Panc1 (cell line): ENCODE data around the gene GDF11. TPM values are rescaled to one million over a fixed set of nuclear protein-coding genes. Genes with fewer than 3 reads are reported as not detected.

Experiments used
- ATAC-seq: fragments of 200-7000 bp; cut with Tn5 transposase; 2 replicates; pipeline ENCODE4 v1.9.1; 2020; ENCODE audit warnings: mild to moderate bottlenecking, moderate library complexity
- BruUV-seq: library from RNA; stranded (reverse); fragments of 400-500 nt; replicated peaks from 2 replicates; lab custom pipeline; 2021; lab: Mats Ljungman, UMichigan
- CTCF ChIA-PET: fragments of 300-600 bp; sonication (Branson Sonifier 250); formaldehyde crosslinking; loops from one replicate; lab custom pipeline; 2022; ENCODE audit warnings: antibody characterized with exemption; lab: Charles Lee
- POLR2A ChIA-PET: fragments of 300-600 bp; sonication (Branson Sonifier 250); formaldehyde crosslinking; loops from one replicate; lab custom pipeline; 2022; ENCODE audit warnings: antibody characterized with exemption; lab: Charles Lee
- DNase-seq: peaks from one replicate; pipeline ENCODE4 v3.0.0-alpha.2; 2010; ENCODE audit warnings: low read depth, low spot score
- H3K27ac ChIP-seq: 2 replicates; pipeline ENCODE4 v1.5.1; 2011; ENCODE audit warnings: mild to moderate bottlenecking, low read length, inconsistent platforms
- H3K27me3 ChIP-seq: fragments of 200-500 bp; sonication (Bioruptor generic); 2 replicates; pipeline ENCODE4 v1.6.0; 2014; ENCODE audit warnings: low read length, inconsistent platforms; ENCODE audit not compliant: control insufficient read depth, insufficient read depth
- H3K36me3 ChIP-seq: fragments of 200-500 bp; sonication (Bioruptor generic); 2 replicates; pipeline ENCODE4 v1.5.1; 2014; ENCODE audit warnings: inconsistent platforms, mild to moderate bottlenecking, low read length, moderate library complexity; ENCODE audit not compliant: control insufficient read depth, insufficient read depth
- H3K4me1 ChIP-seq: 2 replicates; pipeline ENCODE4 v1.5.1; 2011; ENCODE audit warnings: inconsistent platforms, mild to moderate bottlenecking, low read length, moderate library complexity; ENCODE audit not compliant: control insufficient read depth, insufficient read depth
- H3K4me3 ChIP-seq, 2 experiments: 2 replicates each; pipeline ENCODE4 v1.5.1; 2011 to 2012; ENCODE audit warnings: low read depth in 2 of 2, low read length in 2 of 2, mild to moderate bottlenecking in 2 of 2, inconsistent platforms in 1 of 2, moderate library complexity in 1 of 2
- H3K9me3 ChIP-seq: fragments of 200-500 bp; sonication (Bioruptor generic); 2 replicates; pipeline ENCODE4 v1.5.1; 2014; ENCODE audit warnings: low read depth, mild to moderate bottlenecking, inconsistent platforms, low read length, moderate library complexity; ENCODE audit not compliant: control insufficient read depth, insufficient read depth
- CTCF ChIP-seq: fragments of 450-650 bp; IDR thresholded peaks from 2 replicates; pipeline ENCODE4 v1.5.1; 2017; ENCODE audit warnings: mild to moderate bottlenecking
- POLR2AphosphoS5 ChIP-seq: IDR thresholded peaks from 2 replicates; pipeline ENCODE4 v1.6.1; 2012; ENCODE audit warnings: mild to moderate bottlenecking, low read depth, low read length, moderate library complexity
- SIN3A ChIP-seq: IDR thresholded peaks from 2 replicates; pipeline ENCODE4 v1.6.1; 2012; ENCODE audit warnings: low read depth, mild to moderate bottlenecking, low read length, moderate library complexity, borderline replicate concordance; ENCODE audit not compliant: insufficient read depth
- TCF7L2 ChIP-seq: IDR thresholded peaks from 2 replicates; pipeline ENCODE4 v1.6.1; 2011; ENCODE audit warnings: mild to moderate bottlenecking, low read depth, low read length, inconsistent platforms
- in situ Hi-C: cut with HindIII; loops from 2 replicates; pipeline ENCODE4 v1.10.0; 2016; ENCODE audit warnings: low sequenced_read_pairs, low pct_unique_long_range_greater_than_20kb
- intact Hi-C: fragments of 100-400 bp; cut with micrococcal nuclease; formaldehyde crosslinking; loops from one replicate; pipeline ENCODE4 v1.10.0; 2022; ENCODE audit not compliant: unreplicated experiment
- total RNA-seq: library from RNA; stranded (reverse); gene quantifications from one replicate; pipeline ENCODE4 v1.2.1, GENCODE V29; 2021; ENCODE audit not compliant: unreplicated experiment
- TF ChIP-seq, protein P1 (sequence below), 2 experiments: IDR thresholded peaks; 2 replicates each; pipeline ENCODE4 v1.6.1; 2011 to 2012; ENCODE audit warnings: low read depth in 2 of 2, control low read depth in 1 of 2, low read length in 1 of 2, mild to moderate bottlenecking in 1 of 2, moderate library complexity in 1 of 2; ENCODE audit not compliant: insufficient read depth in 1 of 2

GDF11 gene
- total RNA-seq, 1 experiment from 2014 or later: 11.8 TPM

DNA sequence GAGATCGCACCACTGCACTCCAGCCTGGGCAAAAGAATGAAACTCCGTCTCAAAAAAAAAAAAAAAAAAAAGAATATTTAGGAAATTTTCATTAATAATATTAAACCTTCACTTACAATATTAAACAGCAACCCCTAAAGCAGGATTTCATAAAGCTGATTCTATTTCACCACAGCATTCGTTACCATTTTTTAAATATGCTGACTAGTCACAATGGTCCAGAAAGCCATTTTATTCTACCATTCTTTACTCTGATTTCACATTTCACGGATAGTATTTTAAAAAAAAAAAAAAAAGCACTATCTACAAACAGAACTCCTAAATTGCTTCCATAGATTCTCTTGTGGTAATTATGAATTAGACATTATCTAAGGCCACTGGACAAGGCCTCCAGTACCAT, 47.0 kb downstream of the GDF11 start:
- ATAC-seq: no peak
- no peak for TF ChIP-seq POLR2AphosphoS5
- no peak for TF ChIP-seq SIN3A
- no peak for TF ChIP-seq TCF7L2
- TF ChIP-seq, protein P1, sequence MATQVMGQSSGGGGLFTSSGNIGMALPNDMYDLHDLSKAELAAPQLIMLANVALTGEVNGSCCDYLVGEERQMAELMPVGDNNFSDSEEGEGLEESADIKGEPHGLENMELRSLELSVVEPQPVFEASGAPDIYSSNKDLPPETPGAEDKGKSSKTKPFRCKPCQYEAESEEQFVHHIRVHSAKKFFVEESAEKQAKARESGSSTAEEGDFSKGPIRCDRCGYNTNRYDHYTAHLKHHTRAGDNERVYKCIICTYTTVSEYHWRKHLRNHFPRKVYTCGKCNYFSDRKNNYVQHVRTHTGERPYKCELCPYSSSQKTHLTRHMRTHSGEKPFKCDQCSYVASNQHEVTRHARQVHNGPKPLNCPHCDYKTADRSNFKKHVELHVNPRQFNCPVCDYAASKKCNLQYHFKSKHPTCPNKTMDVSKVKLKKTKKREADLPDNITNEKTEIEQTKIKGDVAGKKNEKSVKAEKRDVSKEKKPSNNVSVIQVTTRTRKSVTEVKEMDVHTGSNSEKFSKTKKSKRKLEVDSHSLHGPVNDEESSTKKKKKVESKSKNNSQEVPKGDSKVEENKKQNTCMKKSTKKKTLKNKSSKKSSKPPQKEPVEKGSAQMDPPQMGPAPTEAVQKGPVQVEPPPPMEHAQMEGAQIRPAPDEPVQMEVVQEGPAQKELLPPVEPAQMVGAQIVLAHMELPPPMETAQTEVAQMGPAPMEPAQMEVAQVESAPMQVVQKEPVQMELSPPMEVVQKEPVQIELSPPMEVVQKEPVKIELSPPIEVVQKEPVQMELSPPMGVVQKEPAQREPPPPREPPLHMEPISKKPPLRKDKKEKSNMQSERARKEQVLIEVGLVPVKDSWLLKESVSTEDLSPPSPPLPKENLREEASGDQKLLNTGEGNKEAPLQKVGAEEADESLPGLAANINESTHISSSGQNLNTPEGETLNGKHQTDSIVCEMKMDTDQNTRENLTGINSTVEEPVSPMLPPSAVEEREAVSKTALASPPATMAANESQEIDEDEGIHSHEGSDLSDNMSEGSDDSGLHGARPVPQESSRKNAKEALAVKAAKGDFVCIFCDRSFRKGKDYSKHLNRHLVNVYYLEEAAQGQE (IDR thresholded peaks at IDR 0.05; ENCODE audit: insufficient read depth in 1 of 2, low read depth in 2 of 2, low read length in 1 of 2): no peak
- TF ChIP-seq CTCF: no peak
- no peak overlapping the region for H3K4me3 ChIP-seq
- H3K36me3 ChIP-seq: peaks cover 37% of the 10 kb centered on the region
- ChIA-PET CTCF (interaction anchor here (0.7 kb wide), 1 partner anchor 151 kb away, joined by 3 read pairs; no protein-coding TSS in a partner anchor), POLR2A (no interaction called here)
- no peaks in the 10 kb centered on the region for H3K9me3 ChIP-seq
- DNase-seq: no peak
- no TSS peak for BruUV-seq
- intact Hi-C loops: no loop called here
- H3K27ac ChIP-seq: no peak overlapping the region
- H3K27me3 ChIP-seq: no peaks in the 10 kb centered on the region
- no peaks in the 10 kb centered on the region for H3K4me1 ChIP-seq
- in situ Hi-C loops: no loop called here

GRCh38 chr12:55795950-55796349, 53.0 kb downstream of the GDF11 start:
- Histone ChIP-seq H3K4me1 (0 out of 2 replicates have a peak, but pooled peaks cover 3% of the 10 kb centered on the region), H3K27me3 (no peaks in the 10 kb centered on the region), H3K27ac (no peak overlapping the region), H3K9me3 (no peaks in the 10 kb centered on the region), H3K36me3 (peaks cover 45% of the 10 kb centered on the region), H3K4me3 (no peak overlapping the region)
- ATAC-seq (no peak), DNase-seq (no peak)
- ChIA-PET POLR2A (no interaction called here), CTCF (no interaction called here)
- TF ChIP-seq CTCF: no peak
- TF ChIP-seq SIN3A: no peak
- TF ChIP-seq TCF7L2: no peak
- TF ChIP-seq POLR2AphosphoS5: no peak
- BruUV-seq: no TSS peak
- in situ Hi-C loops: no loop called here
- intact Hi-C loops: loop anchor here (2.0 kb wide), 1 partner anchor 57 kb away; no protein-coding TSS in a partner anchor
